Measurements from ENCODE around the gene FRMD3.

Gene FRMD3

DNA sequence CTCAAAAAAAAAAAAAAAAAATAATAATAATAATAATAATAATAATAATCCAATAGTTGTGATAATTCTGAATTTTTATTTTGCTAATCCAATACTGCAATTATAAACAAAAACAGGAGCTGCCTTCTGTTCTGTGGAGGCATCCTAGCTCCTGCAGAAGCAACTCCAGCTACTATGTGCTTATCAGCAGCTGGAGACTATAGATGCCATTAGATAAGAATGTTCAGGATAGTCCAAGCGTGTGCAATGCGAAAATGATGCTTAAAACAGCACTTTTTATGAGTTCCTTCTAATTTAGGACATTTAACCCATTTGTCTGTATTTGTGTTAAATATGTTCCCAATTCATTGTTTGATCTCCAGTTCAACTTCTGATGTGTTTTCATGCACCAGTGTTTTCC, 254.7 kb downstream of the FRMD3 start:
- TF ChIP-seq, protein P1, sequence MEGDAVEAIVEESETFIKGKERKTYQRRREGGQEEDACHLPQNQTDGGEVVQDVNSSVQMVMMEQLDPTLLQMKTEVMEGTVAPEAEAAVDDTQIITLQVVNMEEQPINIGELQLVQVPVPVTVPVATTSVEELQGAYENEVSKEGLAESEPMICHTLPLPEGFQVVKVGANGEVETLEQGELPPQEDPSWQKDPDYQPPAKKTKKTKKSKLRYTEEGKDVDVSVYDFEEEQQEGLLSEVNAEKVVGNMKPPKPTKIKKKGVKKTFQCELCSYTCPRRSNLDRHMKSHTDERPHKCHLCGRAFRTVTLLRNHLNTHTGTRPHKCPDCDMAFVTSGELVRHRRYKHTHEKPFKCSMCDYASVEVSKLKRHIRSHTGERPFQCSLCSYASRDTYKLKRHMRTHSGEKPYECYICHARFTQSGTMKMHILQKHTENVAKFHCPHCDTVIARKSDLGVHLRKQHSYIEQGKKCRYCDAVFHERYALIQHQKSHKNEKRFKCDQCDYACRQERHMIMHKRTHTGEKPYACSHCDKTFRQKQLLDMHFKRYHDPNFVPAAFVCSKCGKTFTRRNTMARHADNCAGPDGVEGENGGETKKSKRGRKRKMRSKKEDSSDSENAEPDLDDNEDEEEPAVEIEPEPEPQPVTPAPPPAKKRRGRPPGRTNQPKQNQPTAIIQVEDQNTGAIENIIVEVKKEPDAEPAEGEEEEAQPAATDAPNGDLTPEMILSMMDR (IDR thresholded peaks at IDR 0.05; ENCODE audit: low read depth, low read length, missing control alignments): no peak
- no peak for DNase-seq (ENCODE audit: low read depth)
- H3K4me3 ChIP-seq (ENCODE audit: low read depth, low read length): no peak overlapping the region

DNA sequence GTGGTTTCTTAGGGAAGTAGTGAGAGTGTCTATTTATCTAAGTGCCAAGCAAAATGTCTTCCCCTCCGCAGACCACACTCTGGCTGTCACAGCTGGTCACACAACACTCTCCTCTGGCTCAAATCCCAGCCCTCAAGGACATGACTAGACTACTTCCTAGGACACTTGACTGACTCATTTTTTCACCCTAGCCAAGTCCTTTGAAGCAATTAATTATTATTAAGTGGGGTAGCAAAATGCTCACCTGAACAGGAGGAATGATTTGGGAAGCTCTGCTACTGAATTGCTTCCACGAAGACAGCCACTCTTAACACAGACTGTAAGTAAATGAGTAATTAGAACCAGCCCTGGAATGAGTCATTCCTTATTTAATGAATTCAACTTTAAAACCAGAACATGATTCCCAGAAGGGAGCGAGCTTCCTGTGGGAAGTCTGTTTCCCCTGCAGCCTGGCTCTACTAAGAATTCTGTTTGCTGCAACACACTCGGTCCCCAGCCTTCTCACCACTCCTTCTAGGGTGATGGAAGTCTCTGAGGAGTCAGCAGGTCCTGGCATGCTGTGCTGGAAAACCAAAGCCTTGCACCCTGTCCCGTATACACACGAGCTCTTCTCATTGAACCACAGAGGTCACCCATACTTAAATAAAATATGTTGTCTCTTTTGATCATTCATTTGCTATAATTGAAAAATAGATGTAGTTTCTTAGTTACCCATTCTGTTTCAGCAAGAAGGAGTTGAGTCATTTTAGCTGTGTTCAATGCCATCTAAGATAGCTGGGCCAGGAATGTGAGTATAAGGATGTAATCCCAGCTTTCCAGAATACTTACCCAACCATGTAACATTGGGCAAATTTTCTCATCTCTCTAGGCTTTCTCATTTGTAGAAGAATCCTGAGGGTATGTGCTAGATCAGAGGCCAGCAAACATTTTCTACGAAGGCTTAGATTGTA, 256.6 kb downstream of the FRMD3 start:
- TF ChIP-seq, protein P1 (IDR thresholded peaks at IDR 0.05; ENCODE audit: low read depth, low read length, missing control alignments): no peak
- DNase-seq (ENCODE audit: low read depth): no peak
- no peak overlapping the region for H3K4me3 ChIP-seq (ENCODE audit: low read depth, low read length)

DNA sequence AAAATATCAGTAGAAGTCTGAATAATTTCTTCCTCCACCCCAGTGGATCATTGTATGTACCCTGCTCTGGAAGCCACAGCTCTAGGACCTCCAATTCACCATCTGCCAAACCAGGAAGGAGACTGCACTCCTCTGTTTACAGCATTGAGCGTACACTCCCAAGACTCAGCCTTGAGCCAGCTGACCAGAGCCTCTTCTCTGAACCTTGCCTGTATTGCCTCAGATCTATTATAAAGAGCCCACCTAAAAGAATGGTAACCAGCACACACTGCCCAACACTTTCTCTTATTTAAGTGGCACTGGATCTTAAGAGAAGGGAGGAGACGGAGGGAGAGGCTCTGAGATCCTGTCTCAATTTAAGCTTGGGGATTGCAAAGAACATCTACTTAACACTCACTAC, 257.4 kb downstream of the FRMD3 start:
- TF ChIP-seq, protein P1 (IDR thresholded peaks at IDR 0.05; ENCODE audit: low read depth, low read length, missing control alignments): no peak
- no peak overlapping the region for H3K4me3 ChIP-seq (ENCODE audit: low read depth, low read length)
- no peak for DNase-seq (ENCODE audit: low read depth)

DNA sequence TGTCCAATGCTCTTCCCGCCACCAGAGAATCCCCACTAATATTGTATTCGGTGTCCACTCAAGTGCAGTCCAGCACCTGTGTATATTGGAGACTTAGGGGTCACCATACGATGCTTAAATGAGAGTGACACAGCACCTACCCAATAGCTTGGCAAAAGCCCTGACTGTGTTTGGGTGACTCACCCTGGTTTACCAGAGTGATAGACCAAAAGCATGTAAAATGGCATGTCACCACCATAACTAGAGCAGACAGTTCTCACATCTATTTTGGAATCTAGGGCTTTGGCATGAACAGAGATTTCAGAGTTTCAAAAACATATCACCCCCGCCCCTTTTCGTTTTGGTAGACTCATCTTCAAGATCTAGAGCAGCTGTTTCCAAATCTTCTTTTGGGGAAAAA, 257.9 kb downstream of the FRMD3 start:
- TF ChIP-seq, protein P1 (IDR thresholded peaks at IDR 0.05; ENCODE audit: low read depth, low read length, missing control alignments): no peak
- H3K4me3 ChIP-seq (ENCODE audit: low read depth, low read length): no peak overlapping the region
- DNase-seq (ENCODE audit: low read depth): no peak

DNA sequence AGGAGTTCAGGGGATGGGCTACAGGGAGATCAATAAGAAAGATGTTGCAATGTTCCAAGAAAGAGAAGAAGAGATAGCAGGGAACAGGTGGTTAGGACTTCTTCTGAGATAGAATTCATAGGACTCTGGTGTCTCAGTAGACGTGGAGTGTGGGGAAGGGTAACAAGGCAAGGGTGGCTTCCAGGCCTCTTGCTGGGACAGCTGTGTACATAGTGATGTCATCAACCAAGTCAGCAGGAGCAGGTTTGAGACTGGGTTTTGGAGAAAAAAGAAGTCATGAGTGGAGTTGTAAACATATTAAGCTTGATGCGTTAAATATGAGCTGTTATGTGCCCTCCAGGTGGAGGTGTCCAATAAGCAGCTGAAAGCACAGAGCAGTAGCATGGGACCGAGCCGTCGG, 263.4 kb downstream of the FRMD3 start:
- TF ChIP-seq, protein P1 (IDR thresholded peaks at IDR 0.05; ENCODE audit: low read depth, low read length, missing control alignments): no peak
- H3K4me3 ChIP-seq (ENCODE audit: low read depth, low read length): no peak overlapping the region
- DNase-seq (ENCODE audit: low read depth): no peak

DNA sequence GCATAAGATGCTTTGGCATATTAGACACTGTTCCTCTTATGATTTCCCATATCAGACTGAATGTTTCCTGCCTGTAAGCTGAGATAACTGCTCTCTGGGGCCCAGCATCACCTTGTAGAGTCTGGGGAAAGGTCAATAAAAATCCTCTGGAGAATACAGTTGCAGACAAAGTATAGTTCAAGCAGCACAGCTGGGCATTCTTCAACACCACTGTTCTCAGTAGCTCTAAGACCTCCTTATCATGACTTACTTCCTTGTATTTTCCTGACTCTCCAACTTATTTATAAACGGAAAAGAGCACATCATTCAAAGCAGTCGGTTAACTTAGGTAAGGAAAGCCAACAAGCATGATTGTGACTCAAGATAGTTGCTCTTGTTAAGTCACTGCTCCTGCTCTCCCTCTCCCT, 266.5 kb downstream of the FRMD3 start:
- TF ChIP-seq, protein P1 (IDR thresholded peaks at IDR 0.05; ENCODE audit: low read depth, low read length, missing control alignments): no peak
- no peak overlapping the region for H3K4me3 ChIP-seq (ENCODE audit: low read depth, low read length)

DNA sequence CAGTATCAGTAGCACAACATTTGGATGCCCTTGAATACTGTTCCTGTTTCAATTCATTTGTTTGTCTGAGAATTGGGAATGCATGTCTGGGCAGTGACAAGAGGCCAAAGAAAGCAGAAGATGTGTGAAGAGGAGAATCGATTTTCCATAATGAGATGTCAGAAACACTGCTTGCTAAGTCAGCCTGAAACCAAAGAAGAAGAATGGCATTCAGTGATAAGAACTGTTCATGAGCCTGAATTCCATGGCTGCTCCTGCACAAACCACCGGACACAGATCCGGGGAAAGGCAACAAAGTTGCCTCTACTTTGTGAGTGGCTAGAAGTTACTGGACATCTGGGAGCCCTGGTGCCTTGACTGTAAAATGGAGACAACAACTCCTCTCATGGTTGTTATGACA, 268.1 kb downstream of the FRMD3 start:
- no peak for DNase-seq (ENCODE audit: low read depth)
- TF ChIP-seq, protein P1 (IDR thresholded peaks at IDR 0.05; ENCODE audit: low read depth, low read length, missing control alignments): no peak
- H3K4me3 ChIP-seq (ENCODE audit: low read depth, low read length): no peak overlapping the region

More for the DNA sequence above, 266.5 kb downstream of the FRMD3 start:
- no peak for DNase-seq (ENCODE audit: low read depth)

All from GM12864 (cell line).